H9 (cell line): Measurements from ENCODE around the gene SHE. TPM values are rescaled to one million over a fixed set of nuclear protein-coding genes. Genes with fewer than 3 reads are reported as not detected.

ENCODE experiments used
- DNase-seq: peaks from one replicate; pipeline ENCODE4 v3.0.0-alpha.2; 2017
- H2AFZ ChIP-seq: one replicate; pipeline ENCODE4 v1.6.1; 2013; ENCODE audit warnings: mild to moderate bottlenecking, low read length, control low read depth, moderate library complexity
- H2AK5ac ChIP-seq: 2 replicates; pipeline ENCODE4 v1.6.1; 2013; ENCODE audit warnings: low read length, control low read depth, mixed read lengths; ENCODE audit not compliant: insufficient read length
- H2BK120ac ChIP-seq: one replicate; pipeline ENCODE4 v1.6.1; 2013; ENCODE audit warnings: low read depth, mild to moderate bottlenecking, low read length, control low read depth, inconsistent platforms; ENCODE audit not compliant: poor library complexity, severe bottlenecking
- H2BK12ac ChIP-seq: 2 replicates; pipeline ENCODE4 v1.6.1; 2013; ENCODE audit warnings: low read length, control low read depth, mixed read lengths, low read depth; ENCODE audit not compliant: insufficient read length
- H2BK15ac ChIP-seq: 2 replicates; pipeline ENCODE4 v1.6.1; 2013; ENCODE audit warnings: low read depth, low read length, control low read depth
- H2BK20ac ChIP-seq: one replicate; pipeline ENCODE4 v1.6.1; 2013; ENCODE audit warnings: low read depth, mild to moderate bottlenecking, low read length, control low read depth, inconsistent platforms; ENCODE audit not compliant: poor library complexity, severe bottlenecking
- H2BK5ac ChIP-seq: 2 replicates; pipeline ENCODE4 v1.6.1; 2013; ENCODE audit warnings: low read length, control low read depth, mixed read lengths; ENCODE audit not compliant: insufficient read length
- H3K14ac ChIP-seq: 2 replicates; pipeline ENCODE4 v1.6.1; 2013; ENCODE audit warnings: low read length, control low read depth; ENCODE audit not compliant: insufficient read depth
- H3K18ac ChIP-seq: 2 replicates; pipeline ENCODE4 v1.6.1; 2013; ENCODE audit warnings: low read depth, mild to moderate bottlenecking, mixed read lengths, low read length, control low read depth; ENCODE audit not compliant: insufficient read length
- H3K23ac ChIP-seq: 2 replicates; pipeline ENCODE4 v1.6.1; 2013; ENCODE audit warnings: low read length, control low read depth, mixed read lengths, low read depth; ENCODE audit not compliant: insufficient read length
- H3K23me2 ChIP-seq: 2 replicates; pipeline ENCODE4 v1.6.1; 2013; ENCODE audit warnings: low read depth, mild to moderate bottlenecking, mixed read lengths, low read length, control low read depth; ENCODE audit not compliant: insufficient read length, poor library complexity, severe bottlenecking
- H3K27ac ChIP-seq: 2 replicates; pipeline ENCODE4 v1.5.1; 2013; ENCODE audit warnings: low read length, control low read depth, mixed read lengths, low read depth; ENCODE audit not compliant: insufficient read length
- H3K27me3 ChIP-seq: 2 replicates; pipeline ENCODE4 v1.6.1; 2013; ENCODE audit warnings: low read length, control low read depth, inconsistent platforms; ENCODE audit not compliant: insufficient read depth
- H3K4ac ChIP-seq: 2 replicates; pipeline ENCODE4 v1.6.1; 2013; ENCODE audit warnings: low read depth, mild to moderate bottlenecking, control low read depth, inconsistent platforms, low read length, moderate library complexity
- H3K4me1 ChIP-seq: 2 replicates; pipeline ENCODE4 v1.6.1; 2013; ENCODE audit warnings: low read length, control low read depth, inconsistent platforms; ENCODE audit not compliant: insufficient read depth
- H3K4me2 ChIP-seq: 2 replicates; pipeline ENCODE4 v1.6.1; 2013; ENCODE audit warnings: low read length, control low read depth, mixed read lengths; ENCODE audit not compliant: insufficient read length, insufficient read depth
- H3K56ac ChIP-seq: 2 replicates; pipeline ENCODE4 v1.6.1; 2013; ENCODE audit warnings: low read depth, mild to moderate bottlenecking, mixed read lengths, low read length, control low read depth; ENCODE audit not compliant: insufficient read length
- H3K79me1 ChIP-seq: 2 replicates; pipeline ENCODE4 v1.6.1; 2013; ENCODE audit warnings: low read depth, mild to moderate bottlenecking, moderate library complexity, low read length, control low read depth, inconsistent platforms; ENCODE audit not compliant: insufficient read depth, poor library complexity, severe bottlenecking
- H3K79me2 ChIP-seq: 2 replicates; pipeline ENCODE4 v1.6.1; 2013; ENCODE audit warnings: low read length, control low read depth, inconsistent platforms; ENCODE audit not compliant: insufficient read depth
- H3K9ac ChIP-seq: 2 replicates; pipeline ENCODE4 v1.6.1; 2013; ENCODE audit warnings: low read length, control low read depth, mixed read lengths; ENCODE audit not compliant: insufficient read length; ENCODE audit errors: extremely low read depth
- H3K9me3 ChIP-seq: one replicate; pipeline ENCODE4 v1.6.1; 2013; ENCODE audit warnings: low read depth, low read length, inconsistent platforms; ENCODE audit not compliant: control insufficient read depth
- H3T11ph ChIP-seq: one replicate; pipeline ENCODE4 v1.6.1; 2013; ENCODE audit warnings: mild to moderate bottlenecking, low read length, control low read depth, inconsistent platforms
- H4K20me1 ChIP-seq: one replicate; pipeline ENCODE4 v1.6.1; 2013; ENCODE audit not compliant: control insufficient read depth, insufficient read length, insufficient read depth
- H4K5ac ChIP-seq: 2 replicates; pipeline ENCODE4 v1.6.1; 2013; ENCODE audit warnings: low read depth, mild to moderate bottlenecking, mixed read lengths, low read length, control low read depth; ENCODE audit not compliant: insufficient read length
- H4K8ac ChIP-seq: replicated peaks from 2 replicates; pipeline ENCODE4 v1.6.1; 2013; ENCODE audit warnings: low read length, control low read depth, mixed read lengths, low read depth; ENCODE audit not compliant: insufficient read length
- H4K91ac ChIP-seq: 2 replicates; pipeline ENCODE4 v1.6.1; 2013; ENCODE audit warnings: low read depth, mild to moderate bottlenecking, moderate library complexity, mixed read lengths, low read length, control low read depth; ENCODE audit not compliant: insufficient read length
- H3K27ac Mint-ChIP-seq, 3 experiments: 2 replicates in 2 of 3; 3 replicates in 1 of 3; pipeline ENCODE4 v1.8.0; 2020 to 2021; ENCODE audit warnings: mixed read lengths in 3 of 3, mild to moderate bottlenecking in 1 of 3, moderate library complexity in 1 of 3
- H3K27me3 Mint-ChIP-seq: 2 replicates; pipeline ENCODE4 v1.8.0; 2021; ENCODE audit warnings: low read depth, mild to moderate bottlenecking, moderate library complexity, mixed read lengths
- H3K36me3 Mint-ChIP-seq, 3 experiments: 2 replicates in 2 of 3; 3 replicates in 1 of 3; pipeline ENCODE4 v1.8.0; 2020 to 2021; ENCODE audit warnings: low read depth in 3 of 3, mixed read lengths in 3 of 3; ENCODE audit not compliant: insufficient read depth in 1 of 3
- H3K4me1 Mint-ChIP-seq, 2 experiments: 2 replicates each; pipeline ENCODE4 v1.8.0; 2020; ENCODE audit warnings: mixed read lengths in 2 of 2
- H3K4me3 Mint-ChIP-seq, 2 experiments: 2 replicates in 1 of 2; 3 replicates in 1 of 2; pipeline ENCODE4 v1.8.0; 2020 to 2021; ENCODE audit warnings: mild to moderate bottlenecking in 2 of 2, mixed read lengths in 2 of 2, moderate library complexity in 1 of 2
- H3K9me3 Mint-ChIP-seq, 2 experiments: 2 replicates in 1 of 2; 3 replicates in 1 of 2; pipeline ENCODE4 v1.8.0; 2020; ENCODE audit warnings: mild to moderate bottlenecking in 2 of 2, mixed read lengths in 2 of 2, moderate library complexity in 1 of 2
- WGBS: extraction: QIAGEN DNeasy Blood & Tissue Kit; methylation state at CpG from one replicate; pipeline ENCODE4 v1.1.7; 2013; ENCODE audit warnings: missing lambda C conversion rate, low lambda C conversion rate, mixed read lengths; ENCODE audit not compliant: insufficient read length; ENCODE audit errors: extremely low coverage; 5-methylcytosine and 5-hydroxymethylcytosine counted together
- total RNA-seq: library from RNA; stranded (reverse); gene quantifications from 2 replicates; pipeline ENCODE4 v1.2.1, GENCODE V29; 2021
- TF ChIP-seq, protein P1 (sequence below): fragments of 200-600 bp; sonication (generic); conservative IDR thresholded peaks from 3 replicates; pipeline ENCODE4 v1.8.0; 2021; ENCODE audit warnings: antibody characterized with exemption, mild to moderate bottlenecking

Gene SHE
- total RNA-seq, 1 experiment from 2014 or later: 0.48 TPM

DNA sequence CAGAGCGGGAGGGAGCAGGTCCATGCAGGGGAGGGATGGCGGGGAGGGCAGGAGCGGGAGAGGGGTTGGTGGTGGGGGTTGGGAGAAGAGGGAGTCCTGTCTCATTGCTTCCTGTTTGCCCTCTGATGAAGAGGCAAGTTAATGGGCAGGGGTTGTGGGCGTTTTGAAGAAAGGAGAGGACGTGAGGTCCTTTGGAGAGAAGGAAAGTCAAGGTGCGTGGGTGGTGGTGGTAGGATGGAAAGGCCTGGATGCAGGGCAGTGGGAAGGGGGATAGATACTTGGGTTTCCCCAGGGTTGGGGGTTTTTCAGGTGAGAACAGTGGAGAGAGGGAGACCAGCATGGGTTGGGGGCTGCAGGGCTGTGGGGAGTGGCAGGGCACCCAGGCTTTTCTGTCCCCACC, 39.0 kb upstream of the SHE start:
- no peak overlapping the region for H3K27ac Mint-ChIP-seq
- Histone ChIP-seq H3K18ac (no peak overlapping the region), H3K9me3 (no peaks in the 10 kb centered on the region), H3K27ac (no peak overlapping the region), H2BK12ac (no peak overlapping the region), H3K14ac (no peak overlapping the region), H2AFZ (no peak overlapping the region), H4K5ac (no peak overlapping the region), H3K56ac (no peak overlapping the region), H2BK15ac (no peak overlapping the region), H3K79me1 (no peaks in the 10 kb centered on the region), H3K4me1 (no peaks in the 10 kb centered on the region), H2BK20ac (no peak overlapping the region), H3T11ph (no peak overlapping the region), H4K91ac (no peak overlapping the region), H2BK5ac (no peak overlapping the region), H2BK120ac (no peak overlapping the region), H3K23ac (no peak overlapping the region), H4K8ac (no peak overlapping the region), H3K27me3 (no peaks in the 10 kb centered on the region), H3K23me2 (no peaks in the 10 kb centered on the region), H3K4ac (no peak overlapping the region), H2AK5ac (no peak overlapping the region), H3K9ac (no peak overlapping the region), H3K79me2 (no peaks in the 10 kb centered on the region), H3K4me2 (no peak overlapping the region), H4K20me1 (no peaks in the 10 kb centered on the region)
- H3K27me3 Mint-ChIP-seq: peaks cover 2% of the 10 kb centered on the region
- H3K4me3 Mint-ChIP-seq: no peak overlapping the region
- TF ChIP-seq, protein P1, sequence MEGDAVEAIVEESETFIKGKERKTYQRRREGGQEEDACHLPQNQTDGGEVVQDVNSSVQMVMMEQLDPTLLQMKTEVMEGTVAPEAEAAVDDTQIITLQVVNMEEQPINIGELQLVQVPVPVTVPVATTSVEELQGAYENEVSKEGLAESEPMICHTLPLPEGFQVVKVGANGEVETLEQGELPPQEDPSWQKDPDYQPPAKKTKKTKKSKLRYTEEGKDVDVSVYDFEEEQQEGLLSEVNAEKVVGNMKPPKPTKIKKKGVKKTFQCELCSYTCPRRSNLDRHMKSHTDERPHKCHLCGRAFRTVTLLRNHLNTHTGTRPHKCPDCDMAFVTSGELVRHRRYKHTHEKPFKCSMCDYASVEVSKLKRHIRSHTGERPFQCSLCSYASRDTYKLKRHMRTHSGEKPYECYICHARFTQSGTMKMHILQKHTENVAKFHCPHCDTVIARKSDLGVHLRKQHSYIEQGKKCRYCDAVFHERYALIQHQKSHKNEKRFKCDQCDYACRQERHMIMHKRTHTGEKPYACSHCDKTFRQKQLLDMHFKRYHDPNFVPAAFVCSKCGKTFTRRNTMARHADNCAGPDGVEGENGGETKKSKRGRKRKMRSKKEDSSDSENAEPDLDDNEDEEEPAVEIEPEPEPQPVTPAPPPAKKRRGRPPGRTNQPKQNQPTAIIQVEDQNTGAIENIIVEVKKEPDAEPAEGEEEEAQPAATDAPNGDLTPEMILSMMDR: no peak
- WGBS: no CpG with 5 or more reads among the region's 6 CpGs
- no peaks in the 10 kb centered on the region for H3K9me3 Mint-ChIP-seq
- DNase-seq: no peak
- H3K36me3 Mint-ChIP-seq: no peaks in the 10 kb centered on the region
- H3K4me1 Mint-ChIP-seq: peaks cover 16 to 21% of the 10 kb centered on the region in 2 experiments
